ENCODE measurements around the gene PGR.

PGR gene

DNA sequence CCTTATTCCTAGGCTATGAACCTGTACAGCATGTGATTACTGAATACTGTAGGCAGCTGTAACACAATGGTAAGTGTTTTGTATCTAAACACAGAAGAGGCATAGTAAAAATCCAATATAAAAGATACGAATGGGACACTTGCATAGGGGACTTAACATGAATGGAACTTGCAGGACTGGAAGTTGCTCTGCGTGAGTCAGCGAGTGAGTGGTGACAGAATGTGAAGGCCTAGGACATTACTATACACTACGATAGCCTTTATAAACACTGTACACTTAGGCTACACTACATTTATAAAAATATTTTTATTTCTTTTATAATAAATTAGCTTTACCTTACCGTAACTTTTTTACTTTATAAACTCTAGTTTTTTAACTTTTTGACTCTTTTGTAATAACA is 81.1 kb downstream of the PGR start:
- H2AFZ ChIP-seq (ENCODE audit: low read depth, low read length, severe bottlenecking), result no peak overlapping the region
- H3K36me3 ChIP-seq (ENCODE audit: low read length), result no peaks in the 10 kb centered on the region
- no peak overlapping the region for H3K9ac ChIP-seq (ENCODE audit: low read length)
- H3K4me2 ChIP-seq (ENCODE audit: low read depth, low read length, poor library complexity, severe bottlenecking), result no peak overlapping the region
- H3K27me3 ChIP-seq (ENCODE audit: low read length), result no peaks in the 10 kb centered on the region
- H3K9me3 ChIP-seq (ENCODE audit: insufficient read depth, low read length), result no peaks in the 10 kb centered on the region
- no peak overlapping the region for H3K4me3 ChIP-seq (ENCODE audit: insufficient read depth, low read length, poor library complexity, severe bottlenecking)
- H3K79me2 ChIP-seq (ENCODE audit: insufficient read depth, low read length), result no peaks in the 10 kb centered on the region
- H3F3A ChIP-seq (ENCODE audit: insufficient read depth), result no peaks in the 10 kb centered on the region
- no peaks in the 10 kb centered on the region for H3K9me2 ChIP-seq (replicated peaks; ENCODE audit: insufficient read depth, low read length)
- no peak overlapping the region for H3K27ac ChIP-seq (ENCODE audit: low read depth, low read length)
- H4K20me1 ChIP-seq (ENCODE audit: low read depth, low read length), result no peaks in the 10 kb centered on the region
- no peak for TF ChIP-seq EZH2phosphoT487 (conservative IDR thresholded peaks at IDR 0.05; ENCODE audit: low read length)

DNA sequence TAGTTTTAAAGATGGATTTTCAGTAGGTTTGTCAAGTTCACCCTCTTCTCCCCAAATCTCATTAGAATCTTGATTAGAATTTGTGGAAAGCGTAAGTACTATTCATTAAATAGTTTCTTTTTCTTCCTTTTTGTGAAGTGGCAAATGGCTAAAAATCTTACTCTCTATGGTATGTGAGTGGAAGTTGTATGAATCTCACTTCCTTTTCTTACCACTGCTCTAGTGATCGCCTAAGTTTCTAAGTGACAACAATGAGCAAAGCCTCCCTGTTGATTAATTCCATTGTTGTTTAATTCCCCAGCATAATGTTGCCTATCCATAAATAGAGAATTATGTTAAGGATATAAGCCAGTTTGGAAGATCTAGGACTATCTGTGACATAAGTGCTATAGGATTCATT is 82.7 kb downstream of the PGR start:
- no peaks in the 10 kb centered on the region for H3K79me2 ChIP-seq (ENCODE audit: insufficient read depth, low read length)
- H2AFZ ChIP-seq (ENCODE audit: low read depth, low read length, severe bottlenecking), result no peak overlapping the region
- TF ChIP-seq EZH2phosphoT487 (conservative IDR thresholded peaks at IDR 0.05; ENCODE audit: low read length), result no peak
- TF ChIP-seq, protein P1, sequence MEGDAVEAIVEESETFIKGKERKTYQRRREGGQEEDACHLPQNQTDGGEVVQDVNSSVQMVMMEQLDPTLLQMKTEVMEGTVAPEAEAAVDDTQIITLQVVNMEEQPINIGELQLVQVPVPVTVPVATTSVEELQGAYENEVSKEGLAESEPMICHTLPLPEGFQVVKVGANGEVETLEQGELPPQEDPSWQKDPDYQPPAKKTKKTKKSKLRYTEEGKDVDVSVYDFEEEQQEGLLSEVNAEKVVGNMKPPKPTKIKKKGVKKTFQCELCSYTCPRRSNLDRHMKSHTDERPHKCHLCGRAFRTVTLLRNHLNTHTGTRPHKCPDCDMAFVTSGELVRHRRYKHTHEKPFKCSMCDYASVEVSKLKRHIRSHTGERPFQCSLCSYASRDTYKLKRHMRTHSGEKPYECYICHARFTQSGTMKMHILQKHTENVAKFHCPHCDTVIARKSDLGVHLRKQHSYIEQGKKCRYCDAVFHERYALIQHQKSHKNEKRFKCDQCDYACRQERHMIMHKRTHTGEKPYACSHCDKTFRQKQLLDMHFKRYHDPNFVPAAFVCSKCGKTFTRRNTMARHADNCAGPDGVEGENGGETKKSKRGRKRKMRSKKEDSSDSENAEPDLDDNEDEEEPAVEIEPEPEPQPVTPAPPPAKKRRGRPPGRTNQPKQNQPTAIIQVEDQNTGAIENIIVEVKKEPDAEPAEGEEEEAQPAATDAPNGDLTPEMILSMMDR (IDR thresholded peaks at IDR 0.05; ENCODE audit: insufficient read depth, low read length, poor library complexity, severe bottlenecking), result no peak
- no peaks in the 10 kb centered on the region for H3K36me3 ChIP-seq (ENCODE audit: low read length)
- no peak overlapping the region for H3K4me2 ChIP-seq (ENCODE audit: low read depth, low read length, poor library complexity, severe bottlenecking)
- H3K9me2 ChIP-seq (replicated peaks; ENCODE audit: insufficient read depth, low read length), result no peaks in the 10 kb centered on the region
- no peak overlapping the region for H3K4me3 ChIP-seq (ENCODE audit: insufficient read depth, low read length, poor library complexity, severe bottlenecking)
- no peaks in the 10 kb centered on the region for H3K9me3 ChIP-seq (ENCODE audit: insufficient read depth, low read length)
- H4K20me1 ChIP-seq (ENCODE audit: low read depth, low read length), result no peaks in the 10 kb centered on the region
- H3F3A ChIP-seq (ENCODE audit: insufficient read depth), result no peaks in the 10 kb centered on the region
- H3K9ac ChIP-seq (ENCODE audit: low read length), result no peak overlapping the region
- no peaks in the 10 kb centered on the region for H3K27me3 ChIP-seq (ENCODE audit: low read length)
- H3K27ac ChIP-seq (ENCODE audit: low read depth, low read length), result no peak overlapping the region

DNA sequence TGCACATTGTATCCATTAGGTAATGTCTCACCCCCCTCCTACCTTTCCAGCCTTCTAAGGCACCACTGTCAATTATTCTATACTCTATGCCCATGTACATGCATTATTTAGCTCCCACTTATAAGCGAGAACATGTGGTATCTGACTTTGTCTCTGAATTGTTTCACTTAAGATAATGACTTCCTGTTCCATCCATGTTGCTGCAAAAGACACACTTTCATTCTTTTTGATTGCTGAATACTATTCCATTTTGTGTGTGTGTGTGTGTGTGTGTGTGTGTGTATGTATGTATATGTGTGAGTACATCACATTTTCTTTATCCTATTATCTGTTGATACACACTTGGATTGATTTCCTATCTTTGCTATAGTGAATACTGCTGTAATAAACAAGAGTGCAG is 84.2 kb downstream of the PGR start:
- TF ChIP-seq, protein P1 (IDR thresholded peaks at IDR 0.05; ENCODE audit: insufficient read depth, low read length, poor library complexity, severe bottlenecking), result no peak
- no peak for TF ChIP-seq EZH2phosphoT487 (conservative IDR thresholded peaks at IDR 0.05; ENCODE audit: low read length)
- no peak overlapping the region for H2AFZ ChIP-seq (ENCODE audit: low read depth, low read length, severe bottlenecking)
- no peak overlapping the region for H3K9ac ChIP-seq (ENCODE audit: low read length)
- H3K4me3 ChIP-seq (ENCODE audit: insufficient read depth, low read length, poor library complexity, severe bottlenecking), result no peak overlapping the region
- no peaks in the 10 kb centered on the region for H3K9me3 ChIP-seq (ENCODE audit: insufficient read depth, low read length)
- no peaks in the 10 kb centered on the region for H3K36me3 ChIP-seq (ENCODE audit: low read length)
- H3K79me2 ChIP-seq (ENCODE audit: insufficient read depth, low read length), result no peaks in the 10 kb centered on the region
- no peak overlapping the region for H3K4me2 ChIP-seq (ENCODE audit: low read depth, low read length, poor library complexity, severe bottlenecking)
- no peaks in the 10 kb centered on the region for H4K20me1 ChIP-seq (ENCODE audit: low read depth, low read length)
- no peaks in the 10 kb centered on the region for H3K27me3 ChIP-seq (ENCODE audit: low read length)
- no peak overlapping the region for H3K27ac ChIP-seq (ENCODE audit: low read depth, low read length)
- no peaks in the 10 kb centered on the region for H3F3A ChIP-seq (ENCODE audit: insufficient read depth)
- H3K9me2 ChIP-seq (replicated peaks; ENCODE audit: insufficient read depth, low read length), result no peaks in the 10 kb centered on the region

DNA sequence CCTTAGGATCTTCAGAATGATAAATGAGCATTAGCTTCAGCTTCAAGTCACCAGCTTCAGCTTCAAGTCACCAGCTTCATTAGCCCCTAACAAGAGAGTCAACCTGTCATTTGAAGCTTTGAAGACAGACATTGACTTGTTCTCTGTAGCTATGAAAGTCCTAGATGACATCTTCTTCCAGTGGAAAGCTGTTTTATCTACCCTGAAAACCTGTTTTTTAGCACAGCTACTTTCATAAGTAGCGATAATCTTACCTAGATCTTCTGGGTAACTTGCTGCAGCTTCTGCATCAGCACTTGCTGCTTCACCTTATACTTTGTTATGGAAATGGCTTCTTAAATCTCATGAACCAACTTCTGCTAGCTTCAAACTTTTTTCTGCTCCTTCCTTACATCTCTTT is 85.7 kb downstream of the PGR start:
- no peak overlapping the region for H3K27ac ChIP-seq (ENCODE audit: low read depth, low read length)
- H3K4me2 ChIP-seq (ENCODE audit: low read depth, low read length, poor library complexity, severe bottlenecking), result no peak overlapping the region
- no peak for TF ChIP-seq EZH2phosphoT487 (conservative IDR thresholded peaks at IDR 0.05; ENCODE audit: low read length)
- TF ChIP-seq, protein P1 (IDR thresholded peaks at IDR 0.05; ENCODE audit: insufficient read depth, low read length, poor library complexity, severe bottlenecking), result no peak
- no peaks in the 10 kb centered on the region for H3K79me2 ChIP-seq (ENCODE audit: insufficient read depth, low read length)
- no peak overlapping the region for H3K4me3 ChIP-seq (ENCODE audit: insufficient read depth, low read length, poor library complexity, severe bottlenecking)
- no peak overlapping the region for H3K9ac ChIP-seq (ENCODE audit: low read length)
- H3K9me3 ChIP-seq (ENCODE audit: insufficient read depth, low read length), result no peaks in the 10 kb centered on the region
- no peaks in the 10 kb centered on the region for H3K27me3 ChIP-seq (ENCODE audit: low read length)
- no peaks in the 10 kb centered on the region for H3K36me3 ChIP-seq (ENCODE audit: low read length)
- H2AFZ ChIP-seq (ENCODE audit: low read depth, low read length, severe bottlenecking), result no peak overlapping the region
- no peaks in the 10 kb centered on the region for H4K20me1 ChIP-seq (ENCODE audit: low read depth, low read length)
- H3F3A ChIP-seq (ENCODE audit: insufficient read depth), result no peaks in the 10 kb centered on the region
- no peaks in the 10 kb centered on the region for H3K9me2 ChIP-seq (replicated peaks; ENCODE audit: insufficient read depth, low read length)

All from SU-DHL-6 (cell line).